GM12878 (cell line): ENCODE data around the gene DESI1.

ENCODE experiments used
- CTCF ChIP-seq, 3 experiments: IDR thresholded peaks in 2 of 3; conservative IDR thresholded peaks in 1 of 3; 2 replicates each; pipeline ENCODE4 v1.5.1; 2011; ENCODE audit warnings: low read depth in 3 of 3, low read length in 3 of 3, mild to moderate bottlenecking in 3 of 3, control low read depth in 2 of 3, moderate library complexity in 2 of 3, inconsistent platforms in 1 of 3, mixed read lengths in 1 of 3; ENCODE audit not compliant: control insufficient read depth in 2 of 3, insufficient read depth in 1 of 3; ENCODE audit errors: extremely low read depth in 1 of 3
- TF ChIP-seq, protein P1 (sequence below): IDR thresholded peaks from 2 replicates; pipeline ENCODE4 v1.6.1; 2011; ENCODE audit warnings: low read depth, low read length, improper control_type of control experiment, borderline replicate concordance

DNA sequence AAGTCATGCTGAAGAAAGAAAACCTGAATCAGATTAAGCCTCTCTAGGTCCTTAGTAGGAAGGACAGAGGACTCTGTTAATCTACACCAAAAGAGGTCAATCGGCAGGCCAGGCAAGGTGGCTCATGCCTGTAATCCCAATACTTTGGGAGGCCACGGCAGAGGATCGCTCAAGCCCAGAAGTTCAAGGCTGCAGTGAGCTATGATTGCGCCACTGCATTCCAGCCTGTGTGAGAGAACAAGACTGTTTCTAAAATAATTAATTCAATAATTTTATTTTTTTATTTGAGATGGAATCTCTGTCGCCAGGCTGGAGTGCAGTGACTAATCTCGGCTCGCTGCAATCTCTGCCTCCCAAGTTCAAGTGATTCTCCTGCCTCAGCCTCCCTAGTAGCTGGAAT is 4.7 kb upstream of the DESI1 start:
- TF ChIP-seq CTCF (IDR thresholded peaks at IDR 0.05 in 2 of 3, conservative IDR thresholded peaks at IDR 0.05 in 1 of 3; ENCODE audit: control insufficient read depth in 2 of 3, extremely low read depth in 1 of 3, insufficient read depth in 1 of 3, low read depth in 3 of 3, low read length in 3 of 3) = no peak
- TF ChIP-seq, protein P1, sequence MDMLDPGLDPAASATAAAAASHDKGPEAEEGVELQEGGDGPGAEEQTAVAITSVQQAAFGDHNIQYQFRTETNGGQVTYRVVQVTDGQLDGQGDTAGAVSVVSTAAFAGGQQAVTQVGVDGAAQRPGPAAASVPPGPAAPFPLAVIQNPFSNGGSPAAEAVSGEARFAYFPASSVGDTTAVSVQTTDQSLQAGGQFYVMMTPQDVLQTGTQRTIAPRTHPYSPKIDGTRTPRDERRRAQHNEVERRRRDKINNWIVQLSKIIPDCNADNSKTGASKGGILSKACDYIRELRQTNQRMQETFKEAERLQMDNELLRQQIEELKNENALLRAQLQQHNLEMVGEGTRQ = no peak
